Embryonic facial prominence (tissue), 1 donor: ENCODE data around the gene FARS2.

Experiments used
- DNase-seq: peaks from one replicate; pipeline ENCODE4 v3.0.0-alpha.2; 2016; ENCODE audit errors: extremely low spot score

The FARS2 gene

DNA sequence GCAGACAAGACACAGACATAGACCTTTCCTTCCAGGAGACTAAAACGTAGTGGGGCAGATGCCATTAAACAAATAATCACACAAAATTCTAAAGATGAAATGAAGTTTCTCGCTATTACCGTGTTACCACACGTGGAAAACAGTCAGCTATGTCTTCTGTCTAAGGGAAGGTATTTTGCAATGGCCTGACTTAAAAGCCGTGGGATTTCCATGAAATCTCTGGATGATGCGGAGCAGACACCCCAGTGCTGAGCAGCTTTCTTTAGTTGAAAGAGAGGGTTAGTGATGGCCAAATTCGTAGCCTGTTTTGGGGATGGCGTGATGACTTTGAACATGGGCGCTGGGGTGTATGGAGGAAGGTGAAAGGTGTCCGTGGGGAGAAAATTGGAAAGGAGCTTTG lies 463.6 kb downstream of the FARS2 start:
- DNase-seq = no peak

DNA sequence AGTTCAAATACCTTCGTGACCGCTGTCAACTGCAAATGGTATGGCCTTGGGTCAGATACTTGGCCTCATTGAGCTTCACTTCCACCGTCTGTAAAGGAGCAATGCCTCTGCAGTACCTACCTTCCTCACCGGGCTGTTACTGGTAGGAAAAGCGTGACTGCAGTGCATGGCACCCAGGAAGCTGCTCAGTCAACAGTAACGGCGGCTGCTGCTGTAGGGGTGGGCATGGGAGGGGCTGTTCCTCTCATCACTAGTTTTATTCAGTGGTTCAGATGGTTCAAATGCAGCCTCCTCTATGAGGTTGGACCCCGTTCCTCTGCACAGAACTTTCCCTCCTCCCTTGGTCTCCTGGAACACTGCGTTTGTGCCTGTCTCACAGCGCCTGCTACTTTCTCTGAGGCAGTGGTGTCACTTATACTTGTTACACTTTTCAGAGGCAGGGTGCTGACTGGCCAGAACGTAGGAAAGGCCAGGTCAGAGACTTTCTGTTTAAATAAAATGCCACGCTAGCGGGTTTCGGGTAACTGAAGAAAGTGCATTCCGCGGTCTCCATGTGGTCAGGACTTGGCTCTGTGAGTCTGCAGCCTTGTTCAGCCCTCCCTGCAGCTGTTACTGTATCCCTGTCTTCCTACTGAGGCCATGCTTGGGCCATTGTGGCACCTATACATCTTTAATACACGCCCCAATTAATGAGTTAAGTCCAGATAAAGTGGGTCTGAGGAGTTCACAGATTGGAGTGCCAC lies 465.8 kb downstream of the FARS2 start:
- no peak for DNase-seq

DNA sequence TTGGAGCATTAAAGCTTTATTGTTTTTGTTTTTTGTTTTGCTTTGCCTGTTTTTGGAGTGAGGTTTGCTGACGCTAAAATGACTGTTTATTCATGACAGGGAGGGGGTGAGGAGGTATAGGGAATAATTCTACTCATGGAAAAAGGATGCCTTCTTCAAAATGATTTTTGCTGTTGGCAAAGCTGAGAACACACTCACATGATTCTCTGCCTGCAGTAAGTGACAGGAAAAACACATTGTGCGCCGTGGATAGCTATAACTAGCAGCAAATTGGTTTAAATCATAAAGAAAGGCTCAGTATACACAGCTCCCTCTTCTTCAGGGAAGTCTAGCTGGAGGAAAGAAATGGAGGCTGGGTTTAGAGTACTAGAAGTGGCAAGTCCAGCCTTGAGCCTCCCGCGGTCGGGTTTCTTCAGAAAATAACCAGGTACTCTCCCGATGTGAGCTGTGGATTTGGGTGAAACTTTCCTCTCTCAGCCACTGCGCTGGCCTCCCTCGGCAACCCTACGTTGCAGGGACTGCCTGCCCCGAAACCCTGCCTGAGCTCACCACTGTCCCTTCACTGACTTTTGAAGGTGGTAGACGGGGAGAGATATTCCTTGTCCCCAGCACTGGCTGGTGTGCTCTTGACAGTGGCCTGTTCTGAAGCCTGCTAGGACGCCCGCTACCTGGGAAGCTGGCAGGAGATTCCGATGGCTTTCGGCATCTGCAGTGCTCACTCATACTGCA lies 467.2 kb downstream of the FARS2 start:
- DNase-seq = no peak

DNA sequence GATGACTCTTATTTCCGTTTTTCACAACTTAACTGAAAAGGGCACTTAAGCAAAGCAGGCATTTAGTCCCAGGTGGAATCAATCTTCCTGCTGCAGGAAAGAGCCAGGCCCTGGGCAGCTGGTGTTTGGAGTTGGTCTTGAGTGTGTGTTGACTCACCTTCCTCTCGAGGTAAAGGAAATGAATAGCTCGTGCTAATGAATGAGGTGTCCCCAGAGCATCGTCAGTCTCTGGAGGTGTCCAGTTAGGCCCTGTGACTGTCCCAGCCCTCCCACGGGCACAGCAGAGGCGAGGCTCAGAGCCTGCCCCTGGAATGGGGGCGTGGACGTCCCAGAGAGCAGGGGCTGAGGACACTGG lies 467.7 kb downstream of the FARS2 start:
- DNase-seq = no peak

DNA sequence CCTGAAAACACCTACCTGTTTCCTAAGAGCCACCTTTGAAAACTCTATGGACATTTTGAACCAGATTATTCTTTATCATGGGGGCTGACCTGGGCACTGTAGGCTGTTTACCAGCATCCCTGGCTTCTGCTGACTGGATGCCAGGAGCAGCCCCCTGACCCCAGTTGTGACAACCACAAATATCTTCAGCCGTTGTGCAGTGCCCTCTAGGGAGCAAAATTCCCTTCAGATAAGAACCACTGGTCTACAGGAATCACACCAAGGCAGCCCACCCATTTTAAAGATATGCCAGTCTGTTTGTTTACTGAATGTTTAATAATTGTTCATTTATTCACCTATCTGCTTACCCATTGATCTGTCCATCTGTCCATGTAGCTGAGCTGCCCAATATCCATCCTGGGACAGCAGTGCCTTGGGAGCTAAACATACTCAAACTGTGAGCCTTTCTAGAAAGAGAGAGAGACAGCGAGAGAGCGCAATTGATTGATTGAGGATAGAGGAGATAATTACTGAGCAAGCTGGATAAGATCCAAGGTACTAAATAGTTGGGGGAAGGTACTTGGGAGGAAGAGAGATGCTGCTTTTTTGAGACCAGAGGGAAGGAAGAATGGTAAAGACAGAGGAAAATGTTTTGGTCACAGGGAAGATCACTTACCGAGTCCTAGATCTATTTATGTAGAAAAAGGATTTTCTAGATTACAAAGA lies 468.7 kb downstream of the FARS2 start:
- no peak for DNase-seq

DNA sequence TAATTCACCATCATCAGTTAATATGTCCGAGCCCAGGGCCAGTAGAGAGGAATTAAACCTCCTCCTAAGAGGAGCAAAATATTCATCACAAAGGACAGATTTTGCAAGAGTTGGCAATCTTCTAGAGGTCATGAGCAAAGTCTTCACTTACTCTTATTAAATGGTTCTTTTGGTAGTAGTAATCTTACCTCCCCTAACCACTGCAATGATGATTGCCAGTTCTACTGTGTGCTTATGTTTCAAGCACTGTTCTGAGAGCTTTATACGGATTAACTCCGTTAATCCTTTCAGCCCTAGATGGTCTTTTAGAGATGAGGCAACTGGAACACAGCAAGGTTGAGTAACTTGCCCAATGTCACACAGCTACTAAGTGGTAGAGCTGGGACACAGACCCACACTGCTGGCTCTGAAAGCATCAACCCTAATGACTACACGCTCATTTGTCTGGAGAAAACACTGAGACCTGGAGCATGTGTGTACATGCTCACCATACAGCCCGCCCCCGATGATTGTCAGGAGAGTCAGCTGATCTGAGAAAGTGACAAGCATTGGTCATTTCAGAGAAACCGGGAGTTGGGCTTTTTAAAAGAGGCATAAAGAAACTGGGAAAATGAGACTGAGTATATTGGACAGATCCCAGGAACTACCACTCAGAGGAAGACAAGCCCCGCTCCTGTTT lies 469.4 kb downstream of the FARS2 start:
- no peak for DNase-seq

DNA sequence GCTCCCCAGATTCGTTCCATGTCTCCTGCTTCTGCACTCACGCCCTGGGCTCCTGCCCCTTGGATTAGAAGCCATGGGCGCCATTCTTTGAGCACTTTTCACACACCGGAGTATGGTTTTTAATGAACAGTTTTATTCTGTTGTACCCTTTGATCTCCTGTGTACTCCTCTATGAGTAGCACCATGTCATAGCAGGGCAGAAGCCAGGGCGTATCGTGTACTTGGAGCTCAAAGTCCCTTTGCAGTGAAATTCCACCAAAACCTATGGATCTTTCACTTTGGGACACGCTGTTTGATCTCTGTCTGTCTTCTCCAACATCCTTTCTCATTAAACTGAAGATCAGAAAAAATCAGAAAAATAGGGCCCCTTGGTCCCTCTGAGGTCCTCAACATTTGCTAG lies 470.1 kb downstream of the FARS2 start:
- DNase-seq = no peak

DNA sequence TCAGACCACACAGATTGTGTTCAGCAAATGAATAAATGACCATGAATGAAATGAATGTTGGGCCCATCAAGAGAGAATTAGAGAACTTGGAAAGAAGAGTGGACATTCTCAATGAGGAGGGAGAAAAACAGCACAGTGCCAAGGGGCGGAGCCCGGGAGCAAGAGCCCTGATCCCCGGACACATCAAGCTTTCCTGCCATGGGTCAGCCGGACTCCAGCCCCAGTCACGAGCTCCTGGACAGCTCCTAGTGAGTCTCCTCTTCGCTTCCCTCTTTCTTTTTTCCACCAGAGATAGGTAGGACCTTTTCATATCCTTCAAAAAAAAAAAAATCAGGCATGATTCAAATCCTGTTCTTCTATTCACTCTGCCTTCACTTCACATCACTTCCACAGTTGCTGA lies 471.2 kb downstream of the FARS2 start:
- DNase-seq = no peak

DNA sequence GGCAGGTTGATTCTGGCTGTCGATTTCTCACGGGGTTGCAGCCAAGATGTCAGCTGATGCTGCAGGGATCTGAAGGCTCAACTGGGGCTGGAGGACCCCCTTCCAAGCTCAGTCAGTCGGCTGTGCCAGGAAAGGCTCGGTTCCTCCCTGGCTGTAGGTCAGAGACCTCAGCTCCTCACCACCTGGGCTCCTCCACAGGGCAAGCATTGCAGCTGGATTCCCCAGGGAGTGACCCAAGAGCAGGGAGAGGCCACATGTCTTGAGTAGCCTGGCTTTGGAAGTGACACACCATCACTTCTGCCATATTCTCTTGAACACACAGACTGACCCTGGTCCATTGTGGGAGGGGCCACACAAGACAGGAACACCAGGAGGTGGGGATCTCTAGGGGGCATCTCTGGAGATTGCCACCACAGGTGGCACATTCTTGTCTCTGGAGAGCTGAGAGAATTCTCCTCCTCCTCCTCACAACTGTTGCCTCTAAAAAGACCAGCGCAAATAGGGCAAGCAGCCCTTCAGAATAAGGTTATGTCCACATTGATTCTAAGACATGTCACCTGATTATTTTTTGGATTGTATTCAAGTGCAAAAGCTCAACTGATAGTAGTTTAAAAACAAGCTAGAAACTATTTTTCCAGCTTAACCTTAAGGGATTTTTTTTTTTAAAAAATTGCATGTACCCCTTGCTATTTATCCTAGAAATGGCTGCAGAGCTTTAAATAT lies 474.9 kb downstream of the FARS2 start:
- DNase-seq = no peak

DNA sequence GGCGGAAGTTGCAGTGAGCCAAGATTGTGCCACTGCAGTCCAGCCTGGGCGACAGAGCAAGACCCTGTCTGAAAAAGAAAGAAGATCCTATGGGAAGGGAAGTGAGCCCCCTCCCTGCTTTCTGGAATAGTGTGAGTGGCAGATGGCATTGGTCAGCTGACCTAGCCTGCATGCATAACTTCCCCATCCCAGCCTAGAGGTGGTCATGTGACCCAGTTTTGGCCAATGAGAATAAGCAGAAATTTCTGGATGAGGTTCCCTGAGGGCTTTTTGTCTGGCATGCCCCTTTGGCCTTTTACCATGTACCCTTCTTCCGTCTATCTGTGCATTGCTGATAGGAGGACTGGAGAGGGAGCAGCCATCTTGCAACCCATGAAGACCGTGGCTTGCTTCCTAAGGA lies 476.1 kb downstream of the FARS2 start:
- DNase-seq = no peak

DNA sequence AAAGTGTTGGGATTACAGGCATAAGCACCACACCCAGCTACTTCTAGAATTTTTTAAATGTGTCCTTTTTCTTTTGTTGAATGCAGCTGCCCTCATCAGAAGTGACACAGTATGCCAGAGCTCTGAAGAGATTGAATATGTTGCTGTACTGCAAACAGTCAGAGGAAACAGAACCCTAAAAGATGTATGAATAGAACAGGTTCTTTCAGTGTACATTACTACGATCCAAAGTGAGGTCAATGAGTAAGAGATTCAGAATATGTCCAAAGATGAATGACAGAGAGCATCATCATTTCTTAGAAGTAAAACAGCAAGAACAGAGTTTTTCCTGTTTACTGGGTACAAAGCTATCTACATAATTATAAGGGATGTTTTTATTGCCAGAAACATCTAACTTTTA lies 476.9 kb downstream of the FARS2 start:
- DNase-seq = no peak

DNA sequence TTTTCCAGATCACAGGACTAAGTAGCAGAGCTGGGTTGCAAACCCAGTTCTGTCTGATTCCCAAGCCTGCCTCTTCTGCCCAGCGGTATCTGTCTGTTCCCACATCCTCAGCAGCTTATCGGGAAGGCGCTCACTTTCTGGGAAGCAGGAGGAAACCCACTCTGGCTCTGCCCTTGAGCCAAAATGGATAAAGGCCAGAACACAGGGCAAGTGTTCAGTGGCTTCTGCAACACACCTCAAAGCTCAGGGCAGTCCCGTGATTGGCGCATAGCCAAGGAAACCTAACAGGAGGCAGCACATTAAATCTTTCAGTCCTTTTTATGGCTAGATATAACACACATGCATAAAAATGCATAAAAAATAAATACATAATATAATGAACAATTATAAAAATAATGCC lies 483.2 kb downstream of the FARS2 start:
- DNase-seq = no peak

DNA sequence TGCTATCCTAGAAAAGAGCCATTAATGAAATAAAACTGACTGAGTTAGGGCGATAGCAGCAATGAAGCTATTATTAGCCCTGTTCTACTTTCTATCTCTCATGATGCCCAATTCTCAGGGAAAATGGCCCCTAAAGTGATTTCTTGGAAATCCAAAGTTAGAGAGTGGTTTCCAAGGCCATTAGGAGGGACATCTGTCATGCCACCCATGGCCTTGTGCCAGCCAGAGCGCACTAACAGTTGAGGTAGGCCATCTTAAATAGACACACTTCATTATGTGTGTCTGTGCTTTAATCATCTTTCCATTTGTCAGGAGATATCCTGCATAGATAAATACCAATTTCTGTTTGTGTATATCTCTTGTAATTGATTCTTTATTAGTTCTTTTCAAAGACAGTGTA lies 483.8 kb downstream of the FARS2 start:
- DNase-seq = no peak

DNA sequence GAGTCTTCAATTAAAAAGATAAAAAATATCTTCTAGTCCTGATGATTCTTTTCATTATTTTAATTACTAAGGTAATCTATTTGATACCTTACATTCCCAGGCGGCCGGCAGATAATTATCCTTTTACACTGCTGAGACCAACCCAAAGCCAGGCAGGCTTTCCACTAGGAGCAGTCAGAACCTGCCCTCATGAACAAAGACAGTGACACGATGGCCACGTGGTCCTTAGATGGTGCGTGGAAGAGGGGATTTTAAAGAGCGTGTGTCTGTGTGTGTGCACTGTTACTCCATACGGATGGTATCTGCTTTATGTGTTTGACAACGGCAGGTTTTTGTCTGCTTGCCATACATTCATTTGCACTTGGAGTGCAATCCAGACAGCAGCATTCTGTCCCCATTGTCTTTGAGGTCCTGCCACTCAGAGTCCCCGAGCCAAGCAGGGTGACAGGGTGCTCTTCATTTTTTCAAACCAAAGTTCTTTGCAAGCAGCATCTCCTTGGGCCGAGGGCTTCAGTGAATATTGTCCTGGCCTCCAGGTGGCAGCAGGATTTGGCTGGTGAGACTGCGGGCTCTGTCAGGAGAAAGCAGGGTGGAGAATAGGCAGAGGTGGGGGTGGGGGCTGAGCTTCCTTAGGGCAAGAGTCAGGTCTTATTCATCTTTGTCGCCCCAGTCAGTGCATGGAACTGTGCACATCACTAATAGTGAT lies 484.9 kb downstream of the FARS2 start:
- DNase-seq = no peak

DNA sequence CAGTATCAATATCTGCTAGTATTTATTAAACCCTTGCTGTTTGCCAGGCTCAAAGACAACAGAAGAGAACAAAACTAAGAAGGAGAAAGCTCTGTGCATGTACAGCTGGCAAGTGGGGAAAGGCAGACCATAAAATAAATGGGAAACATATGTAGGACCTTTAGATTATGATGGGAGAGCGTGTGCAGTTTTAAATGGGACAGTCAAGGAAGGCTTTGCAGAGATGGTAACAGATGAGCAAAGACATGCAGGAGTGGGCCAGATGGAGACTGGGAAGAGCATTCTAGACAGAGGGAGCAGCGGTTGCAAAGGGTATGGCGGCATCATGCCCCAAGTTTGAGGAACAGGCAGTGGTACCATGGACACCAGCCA lies 485.4 kb downstream of the FARS2 start:
- DNase-seq = no peak

DNA sequence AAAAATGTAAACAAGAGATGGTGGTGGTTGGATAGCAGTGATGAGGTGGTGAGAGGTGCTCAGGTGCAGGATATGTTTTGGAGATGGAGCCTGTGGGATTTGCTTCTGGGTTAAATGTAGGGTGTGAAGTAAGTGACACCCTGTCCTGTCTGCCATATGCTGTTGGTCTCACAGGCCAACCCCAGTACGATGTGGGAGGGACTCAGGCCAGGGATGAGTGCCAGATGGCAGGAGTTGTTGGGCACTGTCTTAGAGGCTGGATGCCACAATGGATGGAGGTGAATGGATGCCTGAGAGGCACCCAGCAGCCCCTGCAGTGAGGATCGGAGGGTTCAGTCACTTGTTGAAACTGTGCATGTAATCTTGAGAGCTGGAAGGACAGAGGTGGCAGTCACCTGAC lies 486.1 kb downstream of the FARS2 start:
- no peak for DNase-seq

DNA sequence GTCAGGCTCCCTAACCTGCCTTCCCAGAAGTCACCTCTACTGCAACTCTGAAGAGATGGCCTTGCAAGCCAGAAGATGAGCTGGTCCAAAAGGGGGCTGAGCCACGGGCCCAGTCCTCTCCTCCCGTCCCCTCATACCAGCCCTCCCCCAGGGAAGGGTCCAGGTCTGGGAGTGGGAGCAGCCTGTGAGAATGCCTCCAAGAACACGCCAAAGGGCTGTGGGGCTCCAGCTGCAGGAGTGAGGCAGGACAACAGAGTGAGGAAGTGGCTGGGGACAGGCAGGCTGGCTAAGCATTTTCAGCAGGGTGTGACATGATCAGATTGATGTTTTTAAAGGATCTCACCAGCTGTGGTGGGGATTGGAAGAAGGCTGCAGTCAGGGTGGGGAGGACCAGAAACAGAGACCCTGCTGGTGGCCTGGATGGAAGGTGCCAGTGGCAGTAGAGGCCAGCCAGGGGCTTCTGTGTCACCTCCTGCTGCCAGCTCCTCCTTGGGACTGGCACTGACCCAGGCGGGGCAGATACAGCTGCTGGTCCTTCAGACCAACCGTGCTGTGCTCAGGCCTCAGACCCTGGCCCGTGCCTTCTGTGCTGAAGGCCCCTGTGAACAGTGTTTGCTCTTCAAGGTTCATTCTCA lies 487.8 kb downstream of the FARS2 start:
- no peak for DNase-seq

DNA sequence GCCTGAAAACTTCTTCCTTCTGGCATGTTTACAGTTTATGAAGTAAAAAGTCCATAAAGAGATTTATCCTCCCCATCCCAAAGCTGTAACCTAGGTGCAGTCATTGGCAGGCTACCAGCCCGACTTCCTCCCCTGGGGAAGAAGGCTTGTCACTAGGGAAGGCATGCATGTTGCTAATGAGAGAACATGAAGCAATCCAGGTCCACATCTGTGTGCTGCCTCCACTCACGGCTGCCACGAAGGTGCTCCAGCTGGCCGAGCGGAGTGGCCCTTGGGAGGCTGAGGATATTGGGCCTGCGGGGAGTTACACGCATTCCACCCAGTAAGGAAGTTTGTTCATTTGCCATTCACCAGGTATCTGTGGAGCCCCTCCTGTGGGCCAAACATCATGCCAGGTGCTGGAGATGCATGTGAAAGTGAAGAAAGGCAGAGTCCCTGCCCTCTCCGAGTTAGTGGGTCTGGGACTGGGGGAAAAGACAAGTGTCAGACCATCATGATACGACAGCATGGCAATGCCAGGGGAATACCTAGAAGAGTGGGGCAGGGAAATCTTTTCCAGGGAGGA lies 488.4 kb downstream of the FARS2 start:
- no peak for DNase-seq

DNA sequence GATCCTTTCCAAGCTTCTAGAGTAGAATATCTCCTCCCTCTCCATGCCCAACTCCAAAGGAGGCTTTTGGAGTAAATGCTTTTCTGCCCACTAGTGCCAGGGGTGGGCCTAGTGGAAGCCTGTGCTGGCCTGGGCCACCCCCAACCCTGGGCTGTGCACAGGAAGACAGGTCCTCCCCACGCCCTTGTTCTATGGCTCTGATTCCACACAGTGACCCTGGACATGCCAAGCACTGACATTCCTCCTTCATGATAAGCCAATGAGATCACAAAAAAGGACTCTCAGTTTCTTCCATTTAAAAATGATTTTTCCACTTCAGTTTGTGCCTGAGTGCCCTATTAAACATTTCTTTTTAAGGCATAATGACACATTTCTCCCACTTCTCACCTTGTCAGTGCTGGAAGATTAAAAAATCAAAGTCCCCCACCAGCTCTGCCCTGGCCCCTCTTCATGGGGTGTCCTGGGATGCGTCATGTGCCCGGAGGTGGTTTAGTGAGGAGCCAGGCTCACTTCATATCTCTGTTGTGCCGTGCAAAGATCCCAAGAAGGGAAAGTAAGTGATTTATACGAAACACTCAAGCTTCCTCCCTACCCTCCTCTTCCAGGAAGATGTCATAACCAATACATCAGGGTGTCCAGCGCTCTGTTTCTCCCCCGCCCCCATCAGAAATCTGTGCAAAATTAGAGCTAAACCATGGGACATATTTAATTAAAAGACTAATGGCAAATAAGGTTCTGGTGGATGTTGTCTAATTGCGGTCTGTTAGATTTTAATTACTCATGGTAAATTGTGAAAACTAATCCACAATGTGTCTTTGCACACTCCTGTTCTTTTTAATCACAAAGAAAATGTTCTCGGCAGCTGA lies 490.4 kb downstream of the FARS2 start:
- no peak for DNase-seq

DNA sequence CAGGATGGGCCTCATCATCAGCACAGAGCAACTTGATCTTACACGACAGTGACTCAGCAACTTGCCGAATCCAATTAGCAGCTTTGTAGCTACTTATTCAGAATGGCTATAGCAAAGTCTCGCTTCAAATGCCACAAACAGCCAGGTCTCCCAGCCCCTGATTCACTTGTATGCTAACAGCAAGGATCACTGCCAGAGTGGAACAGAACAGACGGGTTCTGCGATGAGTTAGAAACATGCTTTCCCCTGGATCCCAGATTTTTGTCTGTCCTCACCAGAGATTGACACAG lies 491.0 kb downstream of the FARS2 start:
- DNase-seq = no peak
